A673 (cell line): ENCODE data around the gene CCDC88B. TPM values are rescaled to one million over a fixed set of nuclear protein-coding genes. Genes with fewer than 3 reads are reported as not detected.
"Not testable (repeated sequence)": the region's sequence is repeated elsewhere in the genome, so short reads cannot be mapped to it uniquely, and the experiment has no call there.

Source experiments
- BruUV-seq: library from RNA; stranded (reverse); fragments of 400-500 nt; replicated peaks from 2 replicates; lab custom pipeline; 2021; lab: Mats Ljungman, UMichigan
- CTCF ChIA-PET: fragments of 300-600 bp; sonication (Branson Sonifier 250); formaldehyde crosslinking; loops from one replicate; lab custom pipeline; 2022; ENCODE audit warnings: antibody characterized with exemption; lab: Charles Lee
- POLR2A ChIA-PET: fragments of 300-600 bp; sonication (Branson Sonifier 250); formaldehyde crosslinking; loops from one replicate; lab custom pipeline; 2022; ENCODE audit warnings: antibody characterized with exemption; ENCODE audit not compliant: low non-redundant PET; lab: Charles Lee
- DNase-seq: peaks from one replicate; pipeline ENCODE4 v3.0.0-alpha.2; 2015; ENCODE audit warnings: low spot score
- H3K27ac ChIP-seq: fragments of 200-600 bp; sonication (generic); 2 replicates; pipeline ENCODE4 v1.5.1; 2016; ENCODE audit warnings: mixed run types, low read depth, mild to moderate bottlenecking, mixed read lengths, antibody characterized with exemption, low read length; ENCODE audit not compliant: poor library complexity, severe bottlenecking
- H3K27me3 ChIP-seq: fragments of 200-600 bp; sonication (generic); replicated peaks from 2 replicates; pipeline ENCODE4 v1.6.1; 2017; ENCODE audit warnings: mixed run types, low read depth, mild to moderate bottlenecking, mixed read lengths, antibody characterized with exemption, low read length; ENCODE audit not compliant: insufficient read depth, poor library complexity
- H3K36me3 ChIP-seq: fragments of 200-600 bp; sonication (generic); 2 replicates; pipeline ENCODE4 v1.6.1; 2016; ENCODE audit warnings: mixed run types, mild to moderate bottlenecking, mixed read lengths, antibody characterized with exemption, low read length; ENCODE audit not compliant: insufficient read depth, poor library complexity, severe bottlenecking
- H3K4me1 ChIP-seq: fragments of 200-600 bp; sonication (generic); 2 replicates; pipeline ENCODE4 v1.6.1; 2017; ENCODE audit warnings: mixed run types, mild to moderate bottlenecking, mixed read lengths, antibody characterized with exemption, low read length; ENCODE audit not compliant: insufficient read depth, poor library complexity, severe bottlenecking
- H3K4me3 ChIP-seq: fragments of 200-600 bp; sonication (generic); 2 replicates; pipeline ENCODE4 v1.5.1; 2016; ENCODE audit warnings: low read depth, mixed run types, mild to moderate bottlenecking, mixed read lengths, low read length; ENCODE audit not compliant: poor library complexity, severe bottlenecking
- H3K9me3 ChIP-seq: fragments of 200-600 bp; sonication (generic); 2 replicates; pipeline ENCODE4 v1.6.1; 2016; ENCODE audit warnings: mixed run types, low read depth, mild to moderate bottlenecking, mixed read lengths, antibody characterized with exemption, low read length; ENCODE audit not compliant: poor library complexity, severe bottlenecking
- CTCF ChIP-seq: fragments of 300-800, 200-600 bp; sonication (generic); conservative IDR thresholded peaks from 2 replicates; pipeline ENCODE4 v1.5.1; 2017; ENCODE audit warnings: low read depth, mild to moderate bottlenecking, antibody characterized with exemption, low read length, moderate library complexity, mixed read lengths
- EZH2 ChIP-seq: fragments of 200-600 bp; sonication (generic); IDR thresholded peaks from 2 replicates; pipeline ENCODE4 v1.6.1; 2017; ENCODE audit warnings: borderline replicate concordance, low read depth, mild to moderate bottlenecking, mixed read lengths, antibody characterized with exemption, low read length; ENCODE audit not compliant: poor library complexity, severe bottlenecking
- intact Hi-C: fragments of 100-400 bp; cut with micrococcal nuclease; formaldehyde crosslinking; loops from one replicate; pipeline ENCODE4 v1.10.0; 2022; ENCODE audit not compliant: unreplicated experiment
- total RNA-seq: library from RNA; stranded (reverse); gene quantifications from 2 replicates; pipeline ENCODE4 v1.2.3, GENCODE V29; 2021

The CCDC88B gene
- total RNA-seq, 1 experiment from 2014 or later: 0.47 TPM

GRCh38 chr11:64314805-64315561 lies 25.0 kb upstream of the CCDC88B start:
- Histone ChIP-seq H3K27ac (no peak overlapping the region), H3K27me3 (no peaks in the 10 kb centered on the region), H3K4me3 (no peak overlapping the region), H3K9me3 (no peaks in the 10 kb centered on the region), H3K36me3 (peaks cover 18% of the 10 kb centered on the region), H3K4me1 (peaks cover 15% of the 10 kb centered on the region)
- DNase-seq: no peak
- ChIA-PET POLR2A (no interaction called here), CTCF (no interaction called here)
- intact Hi-C loops: no loop called here
- BruUV-seq: no TSS peak
- TF ChIP-seq CTCF (no peak), EZH2 (no peak)

- H3K27ac ChIP-seq, H3K27me3 ChIP-seq, CTCF ChIA-PET, intact Hi-C loops, BruUV-seq, POLR2A ChIA-PET, H3K9me3 ChIP-seq, DNase-seq: not testable (repeated sequence)
- peak overlapping the region; percentile 85 for H3K4me3 ChIP-seq
- peaks cover 15% of the 10 kb centered on the region for H3K4me1 ChIP-seq
- peaks cover 22% of the 10 kb centered on the region for H3K36me3 ChIP-seq
Observed at GRCh38 chr11:64315667-64316526, 24.1 kb upstream of the CCDC88B start.

DNA sequence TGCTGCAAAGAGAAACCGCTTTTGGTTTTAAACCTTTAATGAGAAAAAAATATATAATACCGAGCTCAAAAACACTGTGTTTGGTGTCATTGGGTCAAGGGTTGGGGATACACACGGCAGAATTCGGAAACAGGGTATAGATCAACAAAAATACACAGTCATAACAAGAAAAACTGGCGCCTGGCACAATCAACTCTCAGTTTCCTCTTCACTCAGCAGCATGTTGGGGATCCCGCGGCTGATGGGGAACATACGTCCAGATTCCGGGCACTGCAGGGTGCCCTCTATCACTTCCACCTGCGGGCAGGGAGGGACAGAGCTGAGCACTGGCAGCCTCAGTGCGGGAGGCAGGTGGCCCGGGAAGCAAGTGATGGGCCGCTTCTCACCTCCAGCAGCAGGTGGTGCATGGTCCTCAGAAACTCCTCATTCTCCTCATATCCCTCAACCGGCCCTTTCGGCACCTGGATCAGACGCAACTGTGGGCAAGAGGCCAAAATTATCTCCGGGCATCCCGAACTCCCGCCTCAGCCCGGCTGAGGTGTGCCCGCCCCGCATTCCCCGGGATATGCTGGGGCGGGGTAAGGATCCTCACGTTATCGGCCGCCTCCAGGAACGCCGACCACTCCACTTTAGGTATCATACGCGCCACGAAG lies 23.2 kb upstream of the CCDC88B start:
- H3K27me3 ChIP-seq: no peaks in the 10 kb centered on the region
- TSS peak; percentile 100 for BruUV-seq
- H3K4me3 ChIP-seq: peak overlapping the region; percentile 85
- no peak for DNase-seq
- H3K36me3 ChIP-seq: peaks cover 26% of the 10 kb centered on the region
- intact Hi-C loops: no loop called here
- ChIA-PET POLR2A (interaction anchor here (0.9 kb wide), 1 partner anchor 805 kb away, joined by 3 read pairs; the partner anchor contains the start of genes FAU and MRPL49), CTCF (interaction anchor here (0.8 to 2.5 kb wide), 7 partner anchors 15 to 372 kb away, joined by 3 to 29 read pairs (median 3); no protein-coding TSS in a partner anchor)
- TF ChIP-seq CTCF: no peak
- no peak for TF ChIP-seq EZH2
- H3K4me1 ChIP-seq: peaks cover 15% of the 10 kb centered on the region
- H3K9me3 ChIP-seq: no peaks in the 10 kb centered on the region
- peak overlapping the region; percentile 94 for H3K27ac ChIP-seq
